ENCODE measurements around the gene DHX30.
"Not testable (repeated sequence)": the region's sequence is repeated elsewhere in the genome, so short reads cannot be mapped to it uniquely, and the experiment has no call there.

Gene DHX30

GRCh38 chr3:47817609-47818008 is 14.7 kb downstream of the DHX30 start:
- DNase-seq = no peak

GRCh38 chr3:47824541-47825473 is 21.9 kb downstream of the DHX30 start:
- DNase-seq = peak; percentile 18

DNA sequence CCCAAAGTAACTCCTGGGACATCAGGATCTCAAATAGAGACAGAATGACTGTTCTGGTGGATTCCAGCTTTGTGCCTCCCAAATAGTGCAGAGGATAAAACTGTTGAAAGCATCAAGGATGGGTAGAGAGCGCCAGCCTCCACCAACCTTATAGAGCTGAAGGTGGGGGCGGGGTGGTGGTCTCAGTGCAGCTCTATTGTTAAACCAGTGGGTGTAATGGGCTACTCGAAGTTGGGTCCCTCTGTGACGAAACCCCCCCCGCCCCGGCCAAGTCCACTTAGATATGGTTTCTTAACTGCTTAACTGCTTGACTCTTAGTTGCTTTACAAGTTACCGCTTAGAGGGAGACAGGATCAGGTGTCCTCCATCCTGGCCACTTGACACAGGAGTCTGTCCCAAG is 22.7 kb downstream of the DHX30 start:
- no peak for DNase-seq

DNA sequence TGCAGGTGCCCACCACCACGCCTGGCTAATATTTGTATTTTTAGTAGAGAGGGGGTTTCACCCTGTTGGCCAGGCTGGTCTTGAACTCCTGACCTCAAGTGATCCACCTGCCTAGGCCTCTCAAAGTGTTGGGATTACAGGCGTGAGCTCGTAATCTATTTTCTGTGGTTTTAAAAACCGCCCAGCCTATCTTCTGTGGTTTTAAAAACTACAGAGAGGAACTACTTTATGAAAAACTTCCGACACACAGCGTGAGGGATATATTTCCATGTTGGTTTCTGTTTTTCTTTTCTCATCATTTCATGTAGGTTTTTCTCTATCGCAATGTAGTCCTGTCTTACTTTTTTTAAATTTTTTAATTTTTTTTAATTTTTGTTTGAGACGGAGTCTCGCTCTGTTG is 26.5 kb downstream of the DHX30 start:
- DNase-seq = not testable (repeated sequence)

DNA sequence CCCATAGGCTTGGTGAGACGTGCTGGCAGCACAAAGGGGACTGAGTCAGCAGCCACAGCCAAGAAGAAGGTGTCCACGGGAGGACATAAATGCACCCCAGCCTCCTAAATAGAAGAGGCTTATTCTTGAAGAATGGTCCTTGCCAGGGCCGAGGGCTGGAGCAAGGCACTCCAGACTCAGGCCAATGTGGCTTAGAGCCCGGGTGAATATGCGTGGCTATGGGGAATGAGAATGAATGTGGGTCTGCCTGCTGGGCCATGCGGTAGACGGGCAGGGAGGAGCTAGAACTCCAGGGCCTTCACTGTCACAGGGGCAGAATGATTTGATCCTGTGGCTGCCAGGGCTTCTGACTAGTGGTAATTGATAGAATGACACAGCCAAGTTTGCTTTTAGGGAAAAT is 34.0 kb downstream of the DHX30 start:
- DNase-seq = no peak

GRCh38 chr3:47838503-47838902 is 35.6 kb downstream of the DHX30 start:
- no peak for DNase-seq

DNA sequence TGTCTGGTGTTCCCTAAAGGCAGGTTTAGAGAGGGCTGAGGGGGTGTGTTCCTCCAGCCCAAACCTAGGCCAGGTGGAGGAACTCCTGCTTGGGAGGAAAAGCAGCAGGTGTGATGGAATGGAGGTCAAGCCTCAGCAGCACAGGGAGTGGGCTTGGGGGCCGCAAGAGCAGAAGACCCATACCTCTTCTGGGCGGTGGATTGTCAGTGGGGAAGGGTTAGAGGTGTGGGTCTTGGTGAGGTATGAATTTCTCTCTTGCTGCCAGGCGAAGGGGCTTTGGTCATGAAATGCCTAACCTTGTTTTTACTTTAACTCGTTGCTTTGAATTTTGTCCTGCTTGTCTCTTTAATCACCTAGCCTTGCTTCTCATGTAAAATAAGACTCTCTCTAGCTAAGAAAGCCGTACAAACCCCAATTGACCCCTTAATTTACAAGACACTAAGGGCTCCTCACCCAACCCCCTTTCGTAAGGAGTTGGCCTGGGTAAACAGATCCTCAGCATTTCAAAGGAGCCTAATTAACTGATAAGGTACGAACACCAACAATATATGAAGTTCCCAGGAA is 38.9 kb downstream of the DHX30 start:
- DNase-seq = no peak

DNA sequence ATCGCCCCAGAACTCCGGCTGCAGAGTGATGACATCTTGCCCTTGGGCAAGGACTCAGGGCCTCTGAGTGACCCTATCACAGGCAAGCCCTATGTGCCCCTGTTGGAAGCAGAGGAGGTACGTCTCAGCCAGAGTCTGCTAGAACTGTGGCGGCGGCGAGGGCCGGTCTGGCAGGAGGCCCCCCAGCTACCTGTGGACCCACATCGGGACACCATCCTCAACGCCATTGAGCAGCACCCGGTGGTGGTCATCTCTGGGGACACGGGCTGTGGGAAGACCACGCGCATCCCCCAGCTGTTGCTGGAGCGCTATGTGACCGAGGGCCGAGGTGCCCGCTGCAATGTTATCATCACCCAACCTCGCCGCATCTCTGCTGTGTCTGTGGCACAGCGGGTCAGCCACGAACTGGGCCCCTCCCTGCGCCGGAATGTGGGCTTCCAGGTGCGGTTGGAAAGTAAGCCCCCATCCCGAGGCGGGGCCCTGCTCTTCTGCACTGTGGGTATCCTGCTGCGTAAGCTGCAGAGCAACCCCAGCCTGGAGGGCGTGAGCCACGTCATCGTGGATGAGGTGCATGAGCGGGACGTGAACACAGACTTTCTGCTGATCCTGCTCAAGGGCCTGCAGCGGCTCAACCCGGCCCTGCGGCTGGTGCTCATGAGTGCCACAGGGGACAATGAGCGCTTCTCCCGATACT is 43.4 kb downstream of the DHX30 start:
- DNase-seq = no peak

DNA sequence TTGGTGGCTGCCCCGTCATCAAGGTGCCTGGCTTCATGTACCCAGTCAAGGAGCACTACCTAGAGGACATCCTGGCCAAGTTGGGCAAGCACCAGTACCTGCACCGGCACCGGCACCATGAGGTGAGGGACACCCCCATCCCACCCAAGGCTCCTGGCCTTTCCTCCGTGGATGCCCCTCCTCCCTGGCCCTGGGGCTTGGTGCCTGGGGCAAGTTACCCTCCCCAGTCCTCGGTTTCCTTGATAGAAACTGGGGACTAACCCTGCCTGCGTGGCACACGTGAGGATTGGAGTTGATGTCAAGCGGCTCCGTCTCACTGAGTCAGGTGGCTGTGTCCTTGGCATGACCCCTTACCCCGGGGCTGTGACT is 43.9 kb downstream of the DHX30 start:
- DNase-seq = no peak

DNA sequence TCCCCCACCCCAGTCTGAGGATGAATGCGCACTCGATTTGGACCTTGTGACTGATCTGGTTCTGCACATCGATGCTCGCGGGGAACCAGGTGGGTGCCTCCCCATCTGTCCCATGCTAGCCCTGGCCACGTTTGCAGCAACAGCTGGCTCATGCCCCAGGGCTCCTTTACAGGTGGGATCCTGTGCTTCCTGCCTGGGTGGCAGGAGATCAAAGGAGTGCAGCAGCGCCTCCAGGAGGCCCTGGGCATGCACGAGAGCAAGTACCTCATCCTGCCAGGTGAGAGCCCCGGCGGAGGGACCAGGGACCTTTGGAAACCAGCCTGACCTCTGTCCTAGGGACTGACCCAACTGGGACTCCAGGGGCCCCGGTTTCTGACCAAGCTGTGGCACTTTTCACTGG is 44.3 kb downstream of the DHX30 start:
- DNase-seq = no peak

- DNase-seq = no peak
These were observed 45.0 kb downstream of the DHX30 start for GRCh38 chr3:47847801-47848518.

- no peak for DNase-seq
These were observed 45.7 kb downstream of the DHX30 start for GRCh38 chr3:47848599-47849117.

- no peak for DNase-seq
These were observed 46.3 kb downstream of the DHX30 start for GRCh38 chr3:47849186-47849698.

GRCh38 chr3:47849699-47850563 is 47.0 kb downstream of the DHX30 start:
- DNase-seq = no peak

DNA sequence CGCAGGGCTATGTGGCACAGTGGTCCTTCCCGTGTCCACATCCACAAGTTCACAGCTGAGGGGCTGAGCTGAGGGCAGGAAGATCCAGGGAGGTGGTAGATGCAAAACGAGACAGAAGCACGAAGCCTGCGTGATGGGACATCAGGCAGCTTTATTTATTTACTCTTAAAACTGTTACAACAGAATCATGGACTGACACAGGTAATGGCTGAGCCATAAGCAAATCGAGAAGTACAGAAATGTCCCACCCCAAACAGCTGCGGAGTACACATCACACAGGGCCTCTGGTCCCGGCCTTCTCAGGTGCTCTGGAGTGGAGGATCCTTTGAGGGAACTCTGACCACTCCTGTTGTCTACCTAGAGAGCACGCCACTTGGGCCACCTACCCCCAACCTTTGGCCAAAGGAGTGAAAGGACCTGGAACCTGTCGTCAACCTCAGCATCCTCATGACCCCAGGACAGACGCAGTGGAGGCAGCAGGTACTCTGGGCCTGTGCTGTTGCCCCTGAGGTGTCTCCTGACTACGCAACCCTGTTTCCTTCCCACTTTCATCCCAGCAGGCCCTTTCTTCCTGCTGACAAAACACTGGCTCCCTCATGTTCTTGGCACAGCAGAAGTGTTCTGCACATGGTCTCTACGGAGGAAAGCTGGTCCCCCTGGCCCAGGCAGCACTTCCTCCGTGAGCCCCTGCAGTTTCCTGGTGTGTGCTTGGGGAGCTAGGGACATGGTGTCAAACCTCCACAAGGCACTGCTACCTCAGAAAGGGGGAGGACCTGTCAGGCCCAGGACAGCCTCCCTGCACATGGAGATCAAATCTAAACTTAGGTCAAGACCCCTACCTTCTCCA is 47.8 kb downstream of the DHX30 start:
- no peak for DNase-seq

- no peak for DNase-seq
These were observed 49.1 kb downstream of the DHX30 start for GRCh38 chr3:47851888-47852603.

- DNase-seq = no peak
These were observed 50.0 kb downstream of the DHX30 start for GRCh38 chr3:47852604-47853602.

GRCh38 chr3:47854267-47854666 is 51.3 kb downstream of the DHX30 start:
- DNase-seq = no peak
